Neuron (in vitro differentiated cells): ENCODE measurements around the gene HIC2.
"Not testable (repeated sequence)": the region's sequence is repeated elsewhere in the genome, so short reads cannot be mapped to it uniquely, and the experiment has no call there.

Source experiments
- H2AFZ ChIP-seq: one replicate; pipeline ENCODE4 v1.6.1; 2013; ENCODE audit warnings: low read depth, mild to moderate bottlenecking, inconsistent platforms, low read length, moderate library complexity
- H3K27me3 ChIP-seq: one replicate; pipeline ENCODE4 v1.6.1; 2013; ENCODE audit warnings: low read length; ENCODE audit not compliant: insufficient read depth
- H3K36me3 ChIP-seq: one replicate; pipeline ENCODE4 v1.6.1; 2013; ENCODE audit warnings: low read length; ENCODE audit not compliant: insufficient read depth
- H3K4me1 ChIP-seq: one replicate; pipeline ENCODE4 v1.6.1; 2013; ENCODE audit warnings: low read length; ENCODE audit not compliant: insufficient read depth
- H3K4me3 ChIP-seq: 2 replicates; pipeline ENCODE4 v1.5.1; 2013; ENCODE audit warnings: mild to moderate bottlenecking, low read length, moderate library complexity
- H3K9me3 ChIP-seq: one replicate; pipeline ENCODE4 v1.6.1; 2013; ENCODE audit warnings: low read length

The HIC2 gene, protein sequence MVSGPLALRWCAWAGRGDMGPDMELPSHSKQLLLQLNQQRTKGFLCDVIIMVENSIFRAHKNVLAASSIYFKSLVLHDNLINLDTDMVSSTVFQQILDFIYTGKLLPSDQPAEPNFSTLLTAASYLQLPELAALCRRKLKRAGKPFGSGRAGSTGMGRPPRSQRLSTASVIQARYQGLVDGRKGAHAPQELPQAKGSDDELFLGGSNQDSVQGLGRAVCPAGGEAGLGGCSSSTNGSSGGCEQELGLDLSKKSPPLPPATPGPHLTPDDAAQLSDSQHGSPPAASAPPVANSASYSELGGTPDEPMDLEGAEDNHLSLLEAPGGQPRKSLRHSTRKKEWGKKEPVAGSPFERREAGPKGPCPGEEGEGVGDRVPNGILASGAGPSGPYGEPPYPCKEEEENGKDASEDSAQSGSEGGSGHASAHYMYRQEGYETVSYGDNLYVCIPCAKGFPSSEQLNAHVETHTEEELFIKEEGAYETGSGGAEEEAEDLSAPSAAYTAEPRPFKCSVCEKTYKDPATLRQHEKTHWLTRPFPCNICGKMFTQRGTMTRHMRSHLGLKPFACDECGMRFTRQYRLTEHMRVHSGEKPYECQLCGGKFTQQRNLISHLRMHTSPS

DNA sequence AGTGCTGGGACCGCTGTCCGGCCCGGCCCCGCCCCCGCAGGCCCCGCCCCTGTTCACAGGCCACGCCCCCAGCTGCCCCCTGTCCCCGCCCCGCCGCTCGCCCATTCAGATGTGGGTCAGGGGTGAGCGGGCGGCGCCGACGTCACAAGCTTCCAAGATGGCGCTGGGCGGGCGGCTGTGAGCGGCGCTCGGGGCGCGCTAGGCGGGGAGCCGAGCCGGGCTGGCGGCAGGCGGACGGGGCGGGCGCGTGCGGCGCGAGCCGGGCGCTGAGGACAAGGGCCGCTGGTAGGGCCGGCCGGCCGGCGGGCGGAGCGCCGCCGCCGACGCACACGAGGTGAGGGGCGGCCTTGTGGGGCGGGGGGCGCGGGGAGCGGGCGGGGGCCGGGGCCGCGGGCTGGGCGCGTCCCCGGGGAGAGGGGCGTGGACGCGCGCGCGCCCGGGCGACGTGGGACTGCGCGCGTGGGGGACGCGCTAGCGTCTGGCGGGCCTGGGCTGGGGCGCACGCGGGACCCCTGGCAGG, at the start of gene HIC2:
TSS of gene HIC2 (plus strand) at position 145 of the 520 bp plus-strand sequence. CDS start 25,461 bp downstream, outside the sequence.
- H3K4me3 ChIP-seq, result peak within 1 kb of the TSS; percentile 57
- H3K9me3 ChIP-seq, H2AFZ ChIP-seq, H3K4me1 ChIP-seq, H3K27me3 ChIP-seq, H3K36me3 ChIP-seq: not testable (repeated sequence)

DNA sequence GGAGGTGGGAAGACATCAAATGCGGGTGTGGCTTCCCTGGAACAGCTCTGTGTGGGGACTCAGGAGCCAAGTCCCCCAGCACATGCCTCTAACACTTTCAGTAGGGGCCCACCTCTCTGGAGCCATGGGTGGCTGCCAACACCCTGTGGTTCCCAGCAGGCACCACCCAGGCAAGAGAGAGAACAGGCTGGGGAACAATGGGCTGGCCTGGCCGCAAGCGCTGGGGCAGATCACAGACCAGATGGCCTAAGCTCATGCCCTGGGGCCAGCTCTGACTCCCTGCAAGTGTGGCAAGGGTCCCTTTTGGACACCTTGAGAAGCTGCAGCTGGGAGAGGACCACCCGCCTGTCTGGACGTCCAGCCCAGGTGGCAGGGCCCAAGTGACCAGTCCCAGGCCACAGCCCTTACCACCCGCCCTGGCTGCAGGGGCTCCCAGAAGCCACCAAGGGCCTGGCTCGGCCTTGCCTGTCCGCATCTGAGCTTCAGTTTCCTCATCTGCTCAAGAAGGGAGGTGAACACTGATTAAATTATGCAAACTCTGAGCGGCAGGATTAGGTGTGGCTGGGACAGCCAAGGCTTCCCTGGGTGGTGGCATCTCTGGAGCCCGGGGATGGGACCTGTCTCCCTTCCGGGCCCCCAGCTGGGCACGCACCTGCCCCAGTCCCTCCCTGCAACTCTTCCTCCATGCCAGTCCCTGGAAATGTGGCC, 48.4 kb upstream of the HIC2 start:
- not testable (repeated sequence) for H3K4me1 ChIP-seq, H2AFZ ChIP-seq, H3K27me3 ChIP-seq, H3K4me3 ChIP-seq, H3K9me3 ChIP-seq, H3K36me3 ChIP-seq

DNA sequence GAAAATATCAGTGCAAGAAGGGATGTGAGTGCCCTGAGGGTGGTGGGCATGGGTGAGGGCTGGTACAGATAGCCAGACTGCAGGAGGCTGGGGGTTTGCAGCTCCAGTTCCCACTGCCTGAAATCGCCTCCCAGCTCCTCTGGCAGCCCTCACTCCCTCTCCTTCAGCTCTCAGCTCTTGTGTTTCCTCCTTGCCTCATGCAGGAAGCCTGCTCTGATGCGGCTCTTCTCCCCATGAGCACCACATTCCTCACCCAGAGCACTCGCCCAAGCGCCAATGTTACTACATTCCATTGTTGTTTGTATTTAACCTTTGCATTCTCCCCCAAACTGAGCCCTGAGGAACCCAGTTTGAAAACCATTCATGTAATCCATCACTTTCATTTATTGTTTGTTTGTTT, 41.3 kb upstream of the HIC2 start:
- H2AFZ ChIP-seq, result not testable (repeated sequence)

DNA sequence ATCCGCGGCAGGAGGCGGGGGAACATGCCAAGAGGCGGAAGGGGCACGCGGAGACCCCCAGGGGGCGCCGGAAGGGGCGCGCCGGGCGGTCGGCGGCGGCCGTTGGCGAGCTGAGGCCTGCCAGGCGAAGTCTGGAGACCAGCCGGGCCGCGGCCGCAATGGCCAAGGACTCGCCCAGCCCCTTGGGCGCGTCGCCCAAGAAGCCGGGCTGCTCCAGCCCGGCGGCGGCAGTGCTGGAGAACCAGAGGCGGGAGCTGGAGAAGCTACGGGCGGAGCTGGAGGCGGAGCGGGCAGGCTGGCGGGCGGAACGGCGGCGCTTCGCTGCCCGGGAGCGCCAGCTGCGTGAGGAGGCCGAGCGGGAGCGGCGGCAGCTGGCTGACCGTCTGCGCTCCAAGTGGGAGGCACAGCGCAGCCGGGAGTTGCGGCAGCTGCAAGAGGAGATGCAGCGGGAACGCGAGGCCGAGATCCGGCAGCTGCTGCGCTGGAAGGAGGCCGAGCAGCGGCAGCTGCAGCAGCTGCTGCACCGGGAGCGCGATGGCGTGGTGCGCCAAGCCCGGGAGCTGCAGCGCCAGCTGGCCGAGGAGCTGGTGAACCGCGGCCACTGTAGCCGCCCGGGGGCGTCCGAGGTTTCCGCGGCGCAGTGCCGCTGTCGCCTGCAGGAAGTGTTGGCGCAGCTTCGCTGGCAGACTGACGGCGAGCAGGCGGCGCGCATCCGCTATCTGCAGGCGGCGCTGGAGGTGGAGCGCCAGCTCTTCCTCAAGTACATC, 33.3 kb upstream of the HIC2 start, which contains the start of gene RIMBP3B:
TSS of gene RIMBP3B (plus strand) at position 51 of the 767 bp plus-strand sequence. CDS start at position 159, 108 bp downstream.
- not testable (repeated sequence) for H3K27me3 ChIP-seq, H3K4me1 ChIP-seq, H3K36me3 ChIP-seq, H3K9me3 ChIP-seq, H2AFZ ChIP-seq, H3K4me3 ChIP-seq

More for the DNA sequence above, 41.3 kb upstream of the HIC2 start:
- H3K9me3 ChIP-seq, H3K27me3 ChIP-seq, H3K4me1 ChIP-seq, H3K36me3 ChIP-seq, H3K4me3 ChIP-seq: not testable (repeated sequence)

DNA sequence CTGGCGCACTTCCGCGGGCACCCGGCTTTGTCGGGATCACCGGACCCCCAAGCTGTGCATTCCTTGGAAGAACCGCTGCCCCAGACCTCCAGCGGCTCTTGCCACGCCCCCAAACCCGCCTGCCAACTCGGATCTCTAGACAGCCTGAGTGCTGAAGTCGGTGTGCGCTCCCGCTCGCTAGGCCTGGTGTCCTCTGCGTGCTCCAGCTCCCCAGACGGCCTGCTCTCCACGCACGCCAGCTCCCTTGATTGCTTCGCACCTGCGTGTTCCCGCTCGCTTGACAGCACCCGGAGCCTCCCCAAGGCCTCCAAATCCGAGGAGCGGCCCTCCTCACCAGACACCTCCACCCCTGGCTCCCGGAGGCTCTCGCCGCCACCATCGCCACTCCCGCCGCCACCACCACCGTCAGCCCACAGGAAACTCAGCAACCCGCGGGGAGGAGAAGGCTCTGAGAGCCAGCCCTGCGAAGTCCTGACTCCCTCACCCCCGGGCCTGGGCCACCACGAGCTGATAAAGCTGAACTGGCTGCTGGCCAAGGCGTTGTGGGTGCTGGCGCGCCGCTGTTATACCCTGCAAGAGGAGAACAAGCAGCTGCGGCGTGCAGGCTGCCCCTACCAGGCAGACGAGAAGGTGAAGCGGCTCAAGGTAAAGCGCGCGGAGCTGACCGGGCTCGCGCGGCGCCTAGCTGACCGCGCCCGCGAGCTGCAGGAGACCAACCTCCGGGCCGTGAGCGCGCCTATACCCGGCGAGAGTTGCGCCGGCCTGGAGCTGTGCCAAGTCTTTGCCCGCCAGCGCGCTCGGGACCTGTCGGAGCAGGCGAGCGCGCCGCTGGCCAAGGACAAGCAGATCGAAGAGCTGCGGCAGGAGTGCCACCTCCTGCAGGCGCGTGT, 32.5 kb upstream of the HIC2 start:
- H3K4me3 ChIP-seq, H3K27me3 ChIP-seq, H3K9me3 ChIP-seq, H3K36me3 ChIP-seq, H3K4me1 ChIP-seq, H2AFZ ChIP-seq: not testable (repeated sequence)

DNA sequence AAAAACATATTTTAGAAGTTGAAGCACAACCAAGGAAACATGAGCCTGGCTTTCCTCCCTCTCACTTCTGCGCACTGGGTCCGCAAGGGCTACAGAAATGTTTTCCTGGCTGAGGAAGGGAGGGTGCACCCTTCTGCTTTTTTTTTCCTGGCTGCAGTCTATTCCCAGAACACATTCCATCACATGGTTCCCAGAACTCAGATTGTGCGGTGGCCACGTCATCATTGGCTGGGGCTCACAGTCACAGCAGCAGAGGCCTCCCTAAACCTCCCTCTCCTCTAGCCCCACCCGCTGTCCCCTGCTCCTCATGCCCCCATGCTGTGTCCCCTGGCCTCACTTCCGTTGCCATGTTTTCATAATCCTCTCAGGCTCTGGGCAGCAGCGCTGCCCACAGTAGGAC, 27.7 kb upstream of the HIC2 start:
- H3K36me3 ChIP-seq, result not testable (repeated sequence)

DNA sequence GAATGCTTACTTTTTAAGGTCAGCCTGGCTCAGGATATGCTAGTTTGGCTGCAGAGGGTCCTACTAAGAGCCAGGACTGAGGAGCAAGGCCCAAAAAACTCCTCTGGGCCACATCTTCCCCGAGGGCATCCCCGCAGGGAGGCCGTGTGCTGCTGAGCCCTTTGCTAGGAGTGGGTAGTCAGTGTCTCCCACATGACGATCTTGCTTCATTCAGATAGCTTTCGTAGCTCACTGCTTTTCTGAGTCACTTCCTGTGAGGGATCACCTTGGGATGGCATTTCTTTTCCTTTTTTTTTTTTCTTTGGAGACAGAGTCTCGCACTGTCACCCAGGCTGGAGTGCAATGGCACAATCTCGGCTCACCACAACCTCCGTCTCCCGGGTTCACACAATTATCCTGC, 27.2 kb upstream of the HIC2 start:
- not testable (repeated sequence) for H3K4me3 ChIP-seq, H3K9me3 ChIP-seq, H3K27me3 ChIP-seq, H3K36me3 ChIP-seq, H3K4me1 ChIP-seq, H2AFZ ChIP-seq

More for the DNA sequence above, 27.7 kb upstream of the HIC2 start:
- not testable (repeated sequence) for H2AFZ ChIP-seq, H3K27me3 ChIP-seq, H3K4me1 ChIP-seq, H3K9me3 ChIP-seq, H3K4me3 ChIP-seq

DNA sequence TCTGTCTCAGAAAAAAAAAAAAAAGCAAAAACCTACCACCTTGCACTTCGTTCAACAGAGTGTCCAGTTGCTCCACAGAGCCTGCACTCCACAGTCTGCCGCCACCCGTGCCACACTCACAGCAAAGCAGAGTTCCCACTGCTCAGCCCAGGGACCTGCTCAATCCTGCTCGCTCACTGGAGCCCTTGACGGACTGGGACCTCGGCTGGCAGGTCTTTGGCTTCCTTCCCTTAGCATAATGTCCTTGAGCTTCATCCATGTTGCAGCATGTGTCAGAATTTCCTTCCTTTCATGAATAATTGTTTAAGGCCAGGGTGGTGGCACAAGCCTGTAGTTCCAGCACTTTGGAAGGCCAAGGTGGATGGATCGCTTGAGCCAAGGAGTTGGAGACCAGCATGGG, 22.6 kb upstream of the HIC2 start:
- not testable (repeated sequence) for H3K9me3 ChIP-seq, H3K4me1 ChIP-seq, H3K36me3 ChIP-seq, H3K27me3 ChIP-seq, H2AFZ ChIP-seq, H3K4me3 ChIP-seq

DNA sequence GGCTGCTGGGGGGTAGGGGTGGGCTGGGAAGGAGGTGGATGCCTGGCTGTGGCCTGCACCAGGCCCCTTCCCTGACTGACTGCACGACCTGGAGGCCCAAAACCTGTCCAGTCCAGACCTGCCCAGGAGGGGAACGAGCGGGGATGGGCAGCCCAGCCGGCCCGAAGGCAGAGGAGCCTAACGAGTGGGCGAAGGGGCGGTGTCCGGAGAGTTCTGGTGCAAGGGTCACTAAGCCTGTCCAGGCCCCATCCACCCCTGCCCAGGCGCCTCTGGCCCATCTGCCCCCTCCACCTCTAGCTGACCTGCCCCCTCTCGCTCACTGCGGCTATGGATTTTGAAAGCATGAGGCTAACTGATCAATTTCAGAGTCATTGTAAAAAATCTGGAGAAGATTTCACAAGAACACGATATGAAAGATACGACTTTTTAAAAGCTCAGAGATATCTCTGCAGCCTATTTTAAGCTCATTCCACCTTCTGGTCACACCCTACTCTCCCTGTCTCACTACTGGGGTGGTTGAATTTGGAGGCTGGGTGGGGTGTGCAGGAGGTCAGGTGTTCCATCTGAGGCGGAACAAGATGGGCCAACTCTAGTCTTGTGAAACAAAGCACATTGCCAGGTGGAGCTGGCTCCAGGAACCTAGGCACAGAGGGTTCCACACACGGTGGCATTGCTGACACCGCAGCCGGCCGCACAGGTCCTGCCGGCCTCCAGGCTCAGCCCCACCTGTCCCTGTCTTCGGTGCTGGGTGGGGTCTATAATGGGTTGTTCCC, 15.8 kb upstream of the HIC2 start:
- H3K9me3 ChIP-seq, H3K4me1 ChIP-seq, H2AFZ ChIP-seq, H3K36me3 ChIP-seq, H3K4me3 ChIP-seq, H3K27me3 ChIP-seq: not testable (repeated sequence)

DNA sequence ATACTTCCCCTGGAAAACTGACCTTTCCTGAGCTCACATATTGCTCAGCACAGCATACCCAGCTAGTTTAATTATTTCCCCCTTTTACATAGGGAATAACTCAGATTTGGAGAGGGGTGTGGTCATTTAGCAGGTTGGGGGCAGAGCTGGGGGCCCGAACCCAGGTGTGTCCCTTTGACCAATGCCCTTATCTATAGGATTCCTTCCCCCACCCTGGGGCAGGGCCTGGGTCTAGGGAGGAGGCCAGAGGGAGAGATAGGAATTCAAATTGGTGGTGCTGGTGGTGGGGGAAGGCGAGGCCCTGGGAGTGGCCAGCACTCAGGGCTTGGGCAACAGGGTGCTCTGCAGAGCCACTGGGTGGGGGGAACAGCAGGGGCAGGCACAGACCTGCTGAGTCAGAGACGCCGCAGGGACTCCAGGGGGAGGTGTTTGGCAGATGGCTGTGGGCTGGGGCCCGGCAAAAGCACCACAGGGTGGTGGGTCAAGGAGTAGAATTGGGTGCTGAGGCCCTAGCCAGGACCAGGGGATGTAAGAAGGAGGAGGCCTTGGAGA, 14.3 kb upstream of the HIC2 start:
- H3K36me3 ChIP-seq, H3K4me3 ChIP-seq, H3K27me3 ChIP-seq, H3K9me3 ChIP-seq, H3K4me1 ChIP-seq, H2AFZ ChIP-seq: not testable (repeated sequence)

DNA sequence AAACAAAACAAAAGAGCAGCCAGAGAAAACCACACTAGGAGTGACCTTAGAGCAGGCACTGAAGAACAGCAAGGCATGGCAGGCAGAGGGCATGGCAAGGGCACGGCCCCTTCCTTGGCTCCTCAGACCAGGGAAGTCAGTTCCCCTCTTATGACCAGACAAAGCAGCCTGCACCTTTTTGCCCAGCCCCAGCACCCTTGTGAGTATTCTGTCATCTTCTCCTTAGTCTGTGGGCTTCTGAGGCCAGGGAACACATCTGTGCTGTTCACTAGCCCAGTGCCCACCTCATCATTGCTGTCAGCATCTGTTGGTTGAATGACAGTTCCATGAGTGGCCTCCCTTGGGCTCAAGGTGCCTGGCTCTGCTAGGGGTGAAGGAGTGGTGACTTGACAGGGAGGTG, 10.0 kb upstream of the HIC2 start:
- not testable (repeated sequence) for H3K4me1 ChIP-seq, H3K36me3 ChIP-seq, H2AFZ ChIP-seq, H3K9me3 ChIP-seq, H3K27me3 ChIP-seq, H3K4me3 ChIP-seq
